Psoas muscle (tissue), 8 donors: ENCODE results near the gene RABEP1. TPM values are rescaled to one million over a fixed set of nuclear protein-coding genes. Genes with fewer than 3 reads are reported as not detected.
"Not testable (repeated sequence)": the region's sequence is repeated elsewhere in the genome, so short reads cannot be mapped to it uniquely, and the experiment has no call there.

Experiments
- ATAC-seq, 4 donors: fragments of 200-7000 bp; cut with Tn5 transposase; one replicate each; pipeline ENCODE4 v1.9.1; 2020; ENCODE audit warnings: moderate library complexity in 3 of 4, mild to moderate bottlenecking in 2 of 4
- DNase-seq, 2 donors: peaks; one replicate each; pipeline ENCODE4 v3.0.0-alpha.2; 2020
- H3K27ac ChIP-seq: fragments of 200-600 bp; one replicate; pipeline ENCODE4 v1.8.0; 2022
- H3K27me3 ChIP-seq, 3 donors: fragments of 200-600 bp in 1 of 3; one replicate each; pipeline versions ENCODE4 v1.6.1 to v1.8.0; 2013 to 2022; ENCODE audit warnings: low read length in 2 of 3, mild to moderate bottlenecking in 2 of 3, moderate library complexity in 1 of 3; ENCODE audit not compliant: insufficient read depth in 3 of 3
- H3K36me3 ChIP-seq, 2 donors: fragments of 200-600 bp in 1 of 2; one replicate each; pipeline versions ENCODE4 v1.6.1 to v1.8.0; 2013 to 2022; ENCODE audit warnings: low read depth in 1 of 2, mild to moderate bottlenecking in 1 of 2, moderate library complexity in 1 of 2; ENCODE audit not compliant: insufficient read depth in 1 of 2
- H3K4me1 ChIP-seq: fragments of 200-600 bp; one replicate; pipeline ENCODE4 v1.8.0; 2022
- H3K4me3 ChIP-seq: fragments of 200-600 bp; one replicate; pipeline ENCODE4 v1.8.0; 2022; ENCODE audit warnings: mild to moderate bottlenecking
- H3K9me3 ChIP-seq: fragments of 200-600 bp; one replicate; pipeline ENCODE4 v1.8.0; 2022
- WGBS, 3 donors: extraction: QIAGEN DNeasy Blood & Tissue Kit; methylation state at CpG; one replicate each; pipeline versions ENCODE4 v1.1.6 to v1.1.7; 2013; 5-methylcytosine and 5-hydroxymethylcytosine counted together
- intact Hi-C, 2 donors: fragments of 100-400 bp; cut with DNase I; formaldehyde crosslinking; loops; one replicate each; pipeline versions ENCODE4 v1.11.0 to v1.14.2; 2022
- polyA plus RNA-seq, 3 donors: library from polyadenylated mRNA; stranded (reverse); fragments of 200-250 nt; gene quantifications; one replicate each; pipeline ENCODE4 v1.2.3, GENCODE V29; 2013
- total RNA-seq, 4 donors: library from RNA; stranded (reverse); fragmentation: NEBNext Ultra II Directional in 2 of 4; extraction: Animal tissue kit (Norgen Biotek cat#: 25700) in 2 of 4; gene quantifications; one replicate each; pipeline versions ENCODE4 v1.2.1 to v1.2.4, GENCODE V29; 2021 to 2023
- TF ChIP-seq, protein P1 (sequence below): fragments of 200-600 bp; IDR thresholded peaks from one replicate; pipeline ENCODE4 v1.8.0; 2022; ENCODE audit warnings: antibody characterized with exemption
- donor health status: healthy with polysubstance abuse.
- donor health status: DM: no; HTN: no; CAD: no; lungs with moderate emphysema.
- donor health status: Bipolar disorder and iron deficiency.
- donor health status: healthy.
- donor health status: DM: yes; HTN: yes; CAD: no.
- donor health status: DM: no; HTN: no; CAD: no.
- donor health status: DM: no; HTN: no; CAD: no.
- donor health status: DM: yes; HTN: yes; CAD: no.

The RABEP1 gene
- total and polyA plus RNA-seq, 7 donors, result 33.4 to 106 (median 77.4) TPM

DNA sequence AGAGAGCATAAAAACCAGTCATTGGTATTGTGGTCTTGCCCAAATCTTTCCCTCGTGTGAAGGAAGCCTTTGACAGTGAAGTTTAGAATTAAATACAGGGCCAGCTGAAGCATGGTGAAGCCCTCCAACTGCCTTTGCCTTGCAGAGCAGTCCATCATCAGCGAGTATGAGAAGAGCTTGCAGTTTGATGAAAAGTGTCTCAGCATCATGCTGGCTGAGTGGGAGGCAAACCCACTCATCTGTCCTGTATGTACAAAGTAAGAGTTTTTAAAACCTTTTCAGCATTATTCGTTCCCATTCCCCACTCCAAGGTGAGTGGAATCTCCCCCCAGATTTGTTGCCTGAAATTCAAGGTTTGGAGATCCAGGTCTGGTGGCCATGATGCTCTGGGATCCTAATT lies 143.7 kb downstream of the RABEP1 start:
- intact Hi-C loops, result no loop called here
- Histone ChIP-seq H3K9me3 (no peaks in the 10 kb centered on the region), H3K4me1 (peaks cover 5% of the 10 kb centered on the region), H3K27me3 (no peaks in the 10 kb centered on the region), H3K4me3 (no peak overlapping the region), H3K36me3 (peaks cover 11 to 97% of the 10 kb centered on the region in 2 donors), H3K27ac (no peak overlapping the region)
- 72 to 85% (median 83%) methylated on average over 3 of the region's 3 CpGs for WGBS, 3 donors
- TF ChIP-seq, protein P1, sequence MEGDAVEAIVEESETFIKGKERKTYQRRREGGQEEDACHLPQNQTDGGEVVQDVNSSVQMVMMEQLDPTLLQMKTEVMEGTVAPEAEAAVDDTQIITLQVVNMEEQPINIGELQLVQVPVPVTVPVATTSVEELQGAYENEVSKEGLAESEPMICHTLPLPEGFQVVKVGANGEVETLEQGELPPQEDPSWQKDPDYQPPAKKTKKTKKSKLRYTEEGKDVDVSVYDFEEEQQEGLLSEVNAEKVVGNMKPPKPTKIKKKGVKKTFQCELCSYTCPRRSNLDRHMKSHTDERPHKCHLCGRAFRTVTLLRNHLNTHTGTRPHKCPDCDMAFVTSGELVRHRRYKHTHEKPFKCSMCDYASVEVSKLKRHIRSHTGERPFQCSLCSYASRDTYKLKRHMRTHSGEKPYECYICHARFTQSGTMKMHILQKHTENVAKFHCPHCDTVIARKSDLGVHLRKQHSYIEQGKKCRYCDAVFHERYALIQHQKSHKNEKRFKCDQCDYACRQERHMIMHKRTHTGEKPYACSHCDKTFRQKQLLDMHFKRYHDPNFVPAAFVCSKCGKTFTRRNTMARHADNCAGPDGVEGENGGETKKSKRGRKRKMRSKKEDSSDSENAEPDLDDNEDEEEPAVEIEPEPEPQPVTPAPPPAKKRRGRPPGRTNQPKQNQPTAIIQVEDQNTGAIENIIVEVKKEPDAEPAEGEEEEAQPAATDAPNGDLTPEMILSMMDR, result no peak
- ATAC-seq (no peak), DNase-seq (no peak)

DNA sequence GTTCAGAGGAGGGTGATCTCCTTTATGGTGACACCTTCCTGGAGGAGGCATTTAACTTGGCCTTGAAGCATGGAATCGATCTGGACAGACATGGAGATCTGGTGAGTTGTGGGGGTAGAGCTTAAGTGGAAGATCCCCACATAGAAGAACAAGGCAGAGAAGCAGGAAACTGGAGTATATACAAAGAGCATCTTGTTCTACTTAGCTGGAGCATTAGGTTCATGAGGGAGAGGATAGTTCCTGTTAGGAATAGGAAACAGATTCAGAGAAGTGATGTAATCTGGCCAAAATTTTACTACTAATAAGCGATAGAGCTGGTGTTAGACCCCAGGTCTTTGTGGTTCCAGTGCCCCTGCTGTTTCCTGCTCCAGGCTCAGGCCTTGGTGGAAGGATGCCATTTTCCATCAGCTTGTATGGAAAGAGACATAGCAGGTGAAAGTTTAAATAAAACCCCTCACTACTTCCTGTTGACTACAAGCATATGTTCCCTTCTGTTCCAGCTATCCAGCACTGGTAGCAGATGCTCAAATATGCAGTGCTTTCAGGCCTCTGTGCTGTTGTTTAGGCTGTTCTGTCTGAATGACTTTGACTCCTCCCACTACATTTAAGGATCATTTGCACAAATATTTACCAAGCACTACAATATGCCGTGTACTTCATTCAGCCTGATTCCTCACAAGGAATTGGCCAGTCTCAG lies 147.3 kb downstream of the RABEP1 start:
- 90 to 95% (median 90%) methylated on average over 3 of the region's 3 CpGs for WGBS, 3 donors

DNA sequence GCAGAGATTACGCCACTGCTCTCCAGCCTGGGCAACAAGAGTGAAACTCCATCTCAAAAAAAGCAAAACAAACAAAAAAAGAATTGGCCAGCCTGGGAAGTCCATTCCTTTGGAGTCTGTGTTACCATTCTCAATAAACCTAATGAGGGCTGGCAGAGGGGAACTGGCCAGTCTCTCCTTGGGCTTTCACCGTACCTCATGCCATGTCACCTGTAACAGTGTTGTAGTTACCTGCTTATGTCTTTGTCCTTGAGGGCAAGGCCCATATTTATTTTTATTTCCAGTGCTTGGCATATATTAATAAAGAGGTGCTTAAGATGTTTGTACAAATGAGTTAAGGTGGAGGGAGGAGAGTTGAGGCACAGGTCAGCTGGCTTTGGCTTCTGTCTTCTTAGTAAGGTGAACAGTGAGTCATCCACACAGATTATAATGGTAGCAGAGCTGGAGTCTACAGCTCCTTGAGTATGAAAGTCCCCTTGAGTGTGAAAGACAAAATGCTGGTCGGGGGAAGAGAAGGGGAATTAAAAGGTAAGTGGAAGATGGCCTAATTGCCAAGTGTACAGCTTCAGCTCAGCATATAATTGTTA lies 148.4 kb downstream of the RABEP1 start:
- WGBS, 3 donors, result 90 to 97% (median 93%) methylated on average over 3 of the region's 3 CpGs
- TF ChIP-seq, protein P1, result no peak
- H3K27ac ChIP-seq, result no peak overlapping the region
- peaks cover 6% of the 10 kb centered on the region for H3K4me1 ChIP-seq
- intact Hi-C loops, result loop anchor here in 1 of 2 donors (10.0 kb wide), 1 partner anchor 176 kb away; no protein-coding TSS in a partner anchor
- peaks cover 18 to 100% of the 10 kb centered on the region in 2 donors for H3K36me3 ChIP-seq
- ATAC-seq, result no peak
- H3K4me3 ChIP-seq, result no peak overlapping the region
- H3K27me3 ChIP-seq, result no peaks in the 10 kb centered on the region
- DNase-seq, result no peak
- no peaks in the 10 kb centered on the region for H3K9me3 ChIP-seq

More for the DNA sequence above, 147.3 kb downstream of the RABEP1 start:
- intact Hi-C loops, result no loop called here
- DNase-seq (no peak), ATAC-seq (no peak)
- Histone ChIP-seq H3K27me3 (no peaks in the 10 kb centered on the region), H3K4me3 (no peak overlapping the region), H3K27ac (no peak overlapping the region), H3K9me3 (no peaks in the 10 kb centered on the region), H3K36me3 (peaks cover 13 to 100% of the 10 kb centered on the region in 2 donors), H3K4me1 (no peaks in the 10 kb centered on the region)
- TF ChIP-seq, protein P1, result no peak

DNA sequence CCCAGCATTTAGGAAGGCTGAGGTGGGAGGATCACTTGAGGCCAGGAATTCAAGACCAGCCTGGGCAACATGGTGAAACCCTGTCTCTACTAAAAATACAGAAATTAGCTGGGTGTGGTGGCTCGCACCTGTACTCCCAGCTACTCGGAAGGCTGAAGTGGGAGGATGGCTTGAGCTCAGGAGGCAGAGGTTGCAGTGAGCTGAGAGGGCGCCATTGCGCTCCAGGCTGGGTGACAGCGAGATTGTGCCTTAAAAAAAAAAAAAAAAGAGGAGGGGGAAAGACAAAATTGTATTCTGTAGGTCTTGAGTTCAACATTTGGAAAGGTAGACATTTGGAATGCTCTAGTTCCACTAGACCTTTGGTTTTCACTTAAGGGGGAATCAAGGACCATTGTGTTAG lies 149.2 kb downstream of the RABEP1 start:
- not testable (repeated sequence) for H3K4me3 ChIP-seq, H3K27me3 ChIP-seq, DNase-seq, H3K9me3 ChIP-seq, H3K4me1 ChIP-seq, ATAC-seq, H3K27ac ChIP-seq
- intact Hi-C loops, result loop anchor here in 1 of 2 donors (10.0 kb wide), 1 partner anchor 176 kb away; no protein-coding TSS in a partner anchor
- peaks cover 18 to 100% of the 10 kb centered on the region in 2 donors for H3K36me3 ChIP-seq
- 76 to 86% (median 77%) methylated on average over 5 of the region's 5 CpGs for WGBS, 3 donors

DNA sequence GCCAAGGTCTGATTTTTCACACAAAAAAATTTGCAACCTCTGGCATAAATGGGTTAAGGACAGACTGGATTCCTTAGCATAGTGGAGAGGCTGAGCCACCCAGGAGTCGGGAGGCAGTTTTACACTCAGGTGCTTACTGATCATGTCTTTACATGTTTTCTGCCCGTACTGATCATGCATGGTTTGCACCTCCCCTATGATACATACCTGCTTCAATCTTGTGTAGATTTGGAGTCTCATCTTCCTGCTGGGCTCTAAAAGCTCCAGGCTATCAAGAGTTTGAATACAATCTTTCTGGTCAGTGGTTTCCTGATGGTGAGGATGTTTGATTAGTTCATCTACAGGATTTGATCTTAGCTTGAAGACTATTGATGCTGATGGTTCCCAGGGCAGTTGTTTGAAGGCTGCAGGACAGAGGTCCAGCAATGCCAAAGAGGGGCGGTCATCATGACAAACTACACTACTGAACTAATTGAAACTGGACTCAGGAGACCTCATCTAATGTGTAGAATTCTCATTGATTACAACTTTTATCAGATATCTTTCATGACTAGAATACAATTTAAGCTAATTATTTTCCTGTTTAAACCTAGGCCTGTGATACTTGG lies 150.0 kb downstream of the RABEP1 start:
- intact Hi-C loops, result loop anchor here in 1 of 2 donors (10.0 kb wide), 1 partner anchor 177 kb away; no protein-coding TSS in a partner anchor

More for the DNA sequence above, 150.0 kb downstream of the RABEP1 start:
- Histone ChIP-seq H3K27ac (no peak overlapping the region), H3K27me3 (no peaks in the 10 kb centered on the region), H3K4me3 (no peak overlapping the region), H3K36me3 (peaks cover 20 to 100% of the 10 kb centered on the region in 2 donors), H3K4me1 (peaks cover 6% of the 10 kb centered on the region), H3K9me3 (no peaks in the 10 kb centered on the region)
- TF ChIP-seq, protein P1, result no peak
- DNase-seq, result no peak
- 65 to 76% (median 74%) methylated on average over 3 of the region's 3 CpGs for WGBS, 3 donors
- no peak for ATAC-seq
